SK-N-SH (cell line): Measurements from ENCODE around the gene LPP. TPM values are rescaled to one million over a fixed set of nuclear protein-coding genes. Genes with fewer than 3 reads are reported as not detected.

ENCODE experiments used
- CTCF ChIA-PET: fragments of 300-600, 350-600 bp; formaldehyde crosslinking; extraction: SDS; loops from one replicate; lab custom pipeline; 2021; lab: Yijun Ruan, JAX
- POLR2A ChIA-PET: fragments of 350-600 bp; sonication (Branson Sonifier 250); formaldehyde crosslinking; extraction: SDS; loops from one replicate; lab custom pipeline; 2020; ENCODE audit warnings: antibody characterized with exemption, inconsistent platforms; lab: Yijun Ruan, JAX
- DNase-seq: peaks from one replicate; pipeline ENCODE4 v3.0.0; 2012
- H2AFZ ChIP-seq: fragments of 200-600 bp; sonication (generic); 2 replicates; pipeline ENCODE4 v1.8.1; 2016; ENCODE audit warnings: antibody characterized with exemption, mild to moderate bottlenecking, low read depth
- H3F3A ChIP-seq: fragments of 200-600 bp; sonication (generic); replicated peaks from 2 replicates; pipeline ENCODE3; 2016; ENCODE audit warnings: antibody characterized with exemption, mild to moderate bottlenecking; ENCODE audit not compliant: insufficient read depth
- H3K27ac ChIP-seq, 2 experiments: fragments of 200-500 bp in 1 of 2; fragments of 200-600 bp in 1 of 2; sonication (Bioruptor generic) in 1 of 2; sonication (generic), shearing (Covaris generic) in 1 of 2; 2 replicates each; pipeline versions ENCODE4 v1.5.1 to v1.6.1; 2014 to 2016; ENCODE audit warnings: low read depth in 2 of 2, inconsistent platforms in 1 of 2, low read length in 1 of 2, mild to moderate bottlenecking in 1 of 2, mixed read lengths in 1 of 2
- H3K27me3 ChIP-seq: fragments of 200-600 bp; sonication (generic), shearing (Covaris generic); 2 replicates; pipeline ENCODE4 v1.6.1; 2016; ENCODE audit warnings: mixed run types; ENCODE audit not compliant: insufficient read depth
- H3K36me3 ChIP-seq, 2 experiments: fragments of 200-500 bp in 1 of 2; fragments of 200-600 bp in 1 of 2; sonication (Bioruptor generic) in 1 of 2; sonication (generic) in 1 of 2; replicated peaks in 1 of 2; 2 replicates each; pipeline versions ENCODE3 to v1.5.1; 2014 to 2016; ENCODE audit warnings: low read length in 1 of 2, mild to moderate bottlenecking in 1 of 2; ENCODE audit not compliant: insufficient read depth in 2 of 2, control insufficient read depth in 1 of 2
- H3K4me1 ChIP-seq, 2 experiments: fragments of 200-500 bp in 1 of 2; fragments of 200-600 bp in 1 of 2; sonication (Bioruptor generic) in 1 of 2; sonication (generic), shearing (Covaris generic) in 1 of 2; 2 replicates each; pipeline versions ENCODE4 v1.5.1 to v1.6.1; 2014 to 2016; ENCODE audit warnings: low read depth in 1 of 2, low read length in 1 of 2, mixed run types in 1 of 2; ENCODE audit not compliant: insufficient read depth in 2 of 2, control insufficient read depth in 1 of 2
- H3K4me2 ChIP-seq: fragments of 200-600 bp; sonication (generic), shearing (Covaris generic); 2 replicates; pipeline ENCODE4 v1.6.1; 2017; ENCODE audit warnings: mixed run types
- H3K4me3 ChIP-seq, 2 experiments: fragments of 200-500 bp in 1 of 2; fragments of 200-600 bp in 1 of 2; sonication (Bioruptor generic) in 1 of 2; sonication (generic), shearing (Covaris generic) in 1 of 2; 2 replicates each; pipeline versions ENCODE4 v1.5.1 to v1.8.1; 2014 to 2016; ENCODE audit warnings: low read depth in 2 of 2, inconsistent platforms in 1 of 2, low read length in 1 of 2, mild to moderate bottlenecking in 1 of 2, mixed read lengths in 1 of 2, moderate library complexity in 1 of 2
- H3K79me2 ChIP-seq: fragments of 200-600 bp; sonication (generic); 2 replicates; pipeline ENCODE4 v1.8.1; 2017; ENCODE audit warnings: mild to moderate bottlenecking; ENCODE audit not compliant: insufficient read depth
- H3K9ac ChIP-seq: fragments of 200-600 bp; sonication (generic); 2 replicates; pipeline ENCODE4 v1.6.1; 2017; ENCODE audit warnings: mixed run types
- H3K9me2 ChIP-seq: fragments of 200-600 bp; sonication (generic); 2 replicates; pipeline ENCODE4 v1.6.1; 2017; ENCODE audit warnings: mixed run types
- H3K9me3 ChIP-seq: fragments of 200-600 bp; sonication (generic); 2 replicates; pipeline ENCODE4 v1.6.1; 2017; ENCODE audit warnings: mixed run types, mild to moderate bottlenecking, moderate library complexity
- H4K20me1 ChIP-seq: fragments of 200-600 bp; sonication (generic); 2 replicates; pipeline ENCODE4 v1.6.1; 2017; ENCODE audit warnings: mild to moderate bottlenecking, mixed run types; ENCODE audit not compliant: insufficient read depth
- ELF1 ChIP-seq: IDR thresholded peaks from 2 replicates; pipeline ENCODE4 v1.4.0; 2012
- EP300 ChIP-seq, 2 experiments: IDR thresholded peaks; 2 replicates each; pipeline versions ENCODE4 v1.4.0 to v1.6.1; 2012; ENCODE audit warnings: borderline replicate concordance in 1 of 2, low read depth in 1 of 2, low read length in 1 of 2
- FOSL2 ChIP-seq: IDR thresholded peaks from 2 replicates; pipeline ENCODE4 v1.4.0; 2012; ENCODE audit warnings: low read depth, mild to moderate bottlenecking, moderate library complexity, borderline replicate concordance
- GABPA ChIP-seq: IDR thresholded peaks from 2 replicates; pipeline ENCODE4 v1.4.0; 2012; ENCODE audit warnings: low read depth, mild to moderate bottlenecking
- GATA2 ChIP-seq: sonication (generic); formaldehyde crosslinking; IDR thresholded peaks from 2 replicates; pipeline ENCODE4 v1.5.0; 2020; ENCODE audit warnings: mild to moderate bottlenecking, missing genetic modification reagents
- JUND ChIP-seq: IDR thresholded peaks from 2 replicates; pipeline ENCODE4 v1.4.0; 2012
- MAX ChIP-seq: IDR thresholded peaks from 2 replicates; pipeline ENCODE4 v1.4.0; 2012; ENCODE audit warnings: low read depth
- MEF2A ChIP-seq: IDR thresholded peaks from 2 replicates; pipeline ENCODE4 v1.4.0; 2012; ENCODE audit warnings: low read depth, borderline replicate concordance
- NRF1 ChIP-seq: IDR thresholded peaks from 2 replicates; pipeline ENCODE4 v1.6.1; 2012; ENCODE audit warnings: low read depth, mild to moderate bottlenecking, low read length
- POLR2AphosphoS5 ChIP-seq: IDR thresholded peaks from 2 replicates; pipeline ENCODE4 v1.6.1; 2012; ENCODE audit warnings: low read depth, low read length
- RAD21 ChIP-seq: IDR thresholded peaks from 2 replicates; pipeline ENCODE4 v1.6.1; 2012; ENCODE audit warnings: mild to moderate bottlenecking, low read length
- RCOR1 ChIP-seq: fragments of 150-350 bp; IDR thresholded peaks from 2 replicates; pipeline ENCODE4 v1.6.1; 2017; ENCODE audit warnings: antibody characterized with exemption, low read length
- RXRA ChIP-seq: IDR thresholded peaks from 2 replicates; pipeline ENCODE4 v1.4.0; 2012; ENCODE audit warnings: low read depth, mild to moderate bottlenecking, borderline replicate concordance
- SMC3 ChIP-seq: IDR thresholded peaks from 2 replicates; pipeline ENCODE4 v1.6.1; 2012; ENCODE audit warnings: low read depth, low read length, improper control_type of control experiment
- TAF1 ChIP-seq: IDR thresholded peaks from 2 replicates; pipeline ENCODE4 v1.6.1; 2012; ENCODE audit warnings: low read depth, mild to moderate bottlenecking, low read length, moderate library complexity, borderline replicate concordance
- TCF12 ChIP-seq: IDR thresholded peaks from 2 replicates; pipeline ENCODE4 v1.4.0; 2012
- TEAD4 ChIP-seq: IDR thresholded peaks from 2 replicates; pipeline ENCODE4 v1.4.0; 2012; ENCODE audit warnings: mild to moderate bottlenecking, borderline replicate concordance; ENCODE audit not compliant: insufficient read depth
- USF1 ChIP-seq: IDR thresholded peaks from 2 replicates; pipeline ENCODE4 v1.4.0; 2012; ENCODE audit warnings: low read depth, borderline replicate concordance
- USF2 ChIP-seq: fragments of 150-350 bp; IDR thresholded peaks from 2 replicates; pipeline ENCODE4 v1.6.1; 2017; ENCODE audit warnings: antibody characterized with exemption, low read length, low read depth, borderline replicate concordance
- YY1 ChIP-seq: IDR thresholded peaks from 2 replicates; pipeline ENCODE4 v1.4.0; 2012; ENCODE audit warnings: low read depth, mild to moderate bottlenecking
- ZBTB33 ChIP-seq: IDR thresholded peaks from 2 replicates; pipeline ENCODE4 v1.4.0; 2012; ENCODE audit warnings: low read depth, borderline replicate concordance
- WGBS: methylation state at CpG from one replicate; pipeline ENCODE4 v1.1.6; 2017; ENCODE audit warnings: low lambda C conversion rate; 5-methylcytosine and 5-hydroxymethylcytosine counted together
- polyA plus RNA-seq, 3 experiments: library from polyadenylated mRNA; depleted of rRNA; stranded (reverse); fragments of >200 nt; gene quantifications; 2 replicates each; pipeline ENCODE4 v1.2.3, GENCODE V29; 2012
- TF ChIP-seq, protein P1 (sequence below): fragments of 150-350 bp; IDR thresholded peaks from 2 replicates; pipeline ENCODE4 v1.6.1; 2016; ENCODE audit warnings: mild to moderate bottlenecking, low read depth, low read length
- TF ChIP-seq, protein P2 (sequence below): fragments of 200-600 bp; sonication (generic); IDR thresholded peaks from 2 replicates; pipeline ENCODE4 v1.6.1; 2017; ENCODE audit warnings: antibody characterized with exemption, mild to moderate bottlenecking, moderate library complexity

The LPP gene
- polyA plus RNA-seq, 1 of the 3 experiments (the other 2 are of a cell fraction) = 6.6 TPM

GRCh38 chr3:188270423-188270972, 116.5 kb downstream of the LPP start:
- Histone ChIP-seq H3F3A (peaks cover 74% of the 10 kb centered on the region), H3K27me3 (no peaks in the 10 kb centered on the region), H3K4me2 (peak overlapping the region; percentile 67), H3K9me2 (no peaks in the 10 kb centered on the region), H2AFZ (no peak overlapping the region), H3K9me3 (no peaks in the 10 kb centered on the region), H3K4me3 (no peak overlapping the region), H3K79me2 (peaks cover 68% of the 10 kb centered on the region), H3K4me1 (peaks cover 2 to 63% of the 10 kb centered on the region in 2 experiments), H3K9ac (peak overlapping the region; percentile 38; the same call in 1 of the 2 replicates), H4K20me1 (no peaks in the 10 kb centered on the region), H3K27ac (peak overlapping the region; percentile 83 to 99), H3K36me3 (peaks cover 0 to 4% of the 10 kb centered on the region in 2 experiments)
- 13% methylated on average over 3 of the region's 3 CpGs for WGBS
- POLR2A ChIA-PET = no interaction called here
- CTCF ChIA-PET = interaction anchor here (1.2 kb wide), 1 partner anchor 530 kb away, joined by 4 read pairs; no protein-coding TSS in a partner anchor
- no peak for DNase-seq
- TF ChIP-seq RCOR1 (no peak), GATA2 (no peak), MAX (peak; percentile 87), RXRA (peak; percentile 95), USF2 (no peak), RAD21 (no peak), NRF1 (no peak), ELF1 (no peak), JUND (peak; percentile 75), EP300 (IDR thresholded peaks at IDR 0.05; ENCODE audit: borderline replicate concordance in 1 of 2, low read depth in 1 of 2, low read length in 1 of 2) (peak; percentile 56 to 98), TEAD4 (peak; percentile 96), USF1 (no peak; the same call in 1 of the 2 replicates), ZBTB33 (peak; percentile 63; the same call in 1 of the 2 replicates), FOSL2 (peak; percentile 76), GABPA (no peak), MEF2A (peak; percentile 74; the same call in 1 of the 2 replicates), YY1 (peak; percentile 55; the same call in 1 of the 2 replicates), POLR2AphosphoS5 (peak; percentile 79), TCF12 (peak; percentile 93), TAF1 (no peak; the same call in 1 of the 2 replicates), SMC3 (0 out of 2 replicates have a peak, but pooled peaks have one; percentile 3)
- TF ChIP-seq, protein P1, sequence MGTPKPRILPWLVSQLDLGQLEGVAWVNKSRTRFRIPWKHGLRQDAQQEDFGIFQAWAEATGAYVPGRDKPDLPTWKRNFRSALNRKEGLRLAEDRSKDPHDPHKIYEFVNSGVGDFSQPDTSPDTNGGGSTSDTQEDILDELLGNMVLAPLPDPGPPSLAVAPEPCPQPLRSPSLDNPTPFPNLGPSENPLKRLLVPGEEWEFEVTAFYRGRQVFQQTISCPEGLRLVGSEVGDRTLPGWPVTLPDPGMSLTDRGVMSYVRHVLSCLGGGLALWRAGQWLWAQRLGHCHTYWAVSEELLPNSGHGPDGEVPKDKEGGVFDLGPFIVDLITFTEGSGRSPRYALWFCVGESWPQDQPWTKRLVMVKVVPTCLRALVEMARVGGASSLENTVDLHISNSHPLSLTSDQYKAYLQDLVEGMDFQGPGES = no peak
- TF ChIP-seq, protein P2, sequence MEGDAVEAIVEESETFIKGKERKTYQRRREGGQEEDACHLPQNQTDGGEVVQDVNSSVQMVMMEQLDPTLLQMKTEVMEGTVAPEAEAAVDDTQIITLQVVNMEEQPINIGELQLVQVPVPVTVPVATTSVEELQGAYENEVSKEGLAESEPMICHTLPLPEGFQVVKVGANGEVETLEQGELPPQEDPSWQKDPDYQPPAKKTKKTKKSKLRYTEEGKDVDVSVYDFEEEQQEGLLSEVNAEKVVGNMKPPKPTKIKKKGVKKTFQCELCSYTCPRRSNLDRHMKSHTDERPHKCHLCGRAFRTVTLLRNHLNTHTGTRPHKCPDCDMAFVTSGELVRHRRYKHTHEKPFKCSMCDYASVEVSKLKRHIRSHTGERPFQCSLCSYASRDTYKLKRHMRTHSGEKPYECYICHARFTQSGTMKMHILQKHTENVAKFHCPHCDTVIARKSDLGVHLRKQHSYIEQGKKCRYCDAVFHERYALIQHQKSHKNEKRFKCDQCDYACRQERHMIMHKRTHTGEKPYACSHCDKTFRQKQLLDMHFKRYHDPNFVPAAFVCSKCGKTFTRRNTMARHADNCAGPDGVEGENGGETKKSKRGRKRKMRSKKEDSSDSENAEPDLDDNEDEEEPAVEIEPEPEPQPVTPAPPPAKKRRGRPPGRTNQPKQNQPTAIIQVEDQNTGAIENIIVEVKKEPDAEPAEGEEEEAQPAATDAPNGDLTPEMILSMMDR = no peak
